WI38 (cell line): ENCODE measurements around the gene KLLN.
A peak's percentile ranks its signal among the peaks of the same experiment; 100 is the strongest.

ENCODE experiments used
- H3K4me3 ChIP-seq: 2 replicates; pipeline ENCODE4 v1.5.1; 2011; ENCODE audit warnings: low read depth, mild to moderate bottlenecking, control low read depth, low read length
- CTCF ChIP-seq: IDR thresholded peaks from 2 replicates; pipeline ENCODE4 v1.5.1; 2012; ENCODE audit warnings: low read depth, mild to moderate bottlenecking, control low read depth, low read length

Gene KLLN

GRCh38 chr10:87827681-87828080, 35.7 kb downstream of the KLLN start:
- no peak for TF ChIP-seq CTCF
- no peak overlapping the region for H3K4me3 ChIP-seq

GRCh38 chr10:87826653-87827052, 36.7 kb downstream of the KLLN start:
- no peak overlapping the region for H3K4me3 ChIP-seq
- TF ChIP-seq CTCF, result no peak

GRCh38 chr10:87819289-87819585, 44.1 kb downstream of the KLLN start:
- H3K4me3 ChIP-seq, result no peak overlapping the region
- TF ChIP-seq CTCF, result no peak

GRCh38 chr10:87818505-87819288, 44.6 kb downstream of the KLLN start:
- TF ChIP-seq CTCF, result no peak
- H3K4me3 ChIP-seq, result peak overlapping the region; percentile 86

- H3K4me3 ChIP-seq, result peak within 1 kb of the TSS; percentile 86
- TF ChIP-seq CTCF, result no peak
Measured at GRCh38 chr10:87817609-87818504, 45.5 kb downstream of the KLLN start, which contains the start of gene ATAD1. TSS of gene ATAD1 (minus strand) at chr10:87818226. CDS start at chr10:87814599, 3,627 bp downstream.

GRCh38 chr10:87816898-87817608, 46.3 kb downstream of the KLLN start:
- peak overlapping the region; percentile 86 for H3K4me3 ChIP-seq
- no peak for TF ChIP-seq CTCF
